GM18505 (cell line): Measurements from ENCODE around the gene WBP2NL.

Experiments used
- ATAC-seq: cut with Tn5 transposase; IDR thresholded peaks from one replicate; pipeline ENCODE4 v1.9.1; 2021; ENCODE audit not compliant: unreplicated experiment
- POLR2A ChIP-seq: IDR thresholded peaks from 4 replicates; pipeline ENCODE4 v1.6.1; 2011; ENCODE audit warnings: borderline replicate concordance; ENCODE audit not compliant: insufficient read depth, insufficient read length; ENCODE audit errors: extremely low read depth

WBP2NL gene

GRCh38 chr22:41992496-41992895 is 6.1 kb upstream of the WBP2NL start:
- no peak for TF ChIP-seq POLR2A
- no peak for ATAC-seq

GRCh38 chr22:41995211-41995610 is 3.4 kb upstream of the WBP2NL start:
- no peak for ATAC-seq

GRCh38 chr22:41996826-41997225 is 1.8 kb upstream of the WBP2NL start:
- no peak for ATAC-seq
- no peak for TF ChIP-seq POLR2A

More at GRCh38 chr22:41995211-41995610, 3.4 kb upstream of the WBP2NL start:
- TF ChIP-seq POLR2A: no peak

DNA sequence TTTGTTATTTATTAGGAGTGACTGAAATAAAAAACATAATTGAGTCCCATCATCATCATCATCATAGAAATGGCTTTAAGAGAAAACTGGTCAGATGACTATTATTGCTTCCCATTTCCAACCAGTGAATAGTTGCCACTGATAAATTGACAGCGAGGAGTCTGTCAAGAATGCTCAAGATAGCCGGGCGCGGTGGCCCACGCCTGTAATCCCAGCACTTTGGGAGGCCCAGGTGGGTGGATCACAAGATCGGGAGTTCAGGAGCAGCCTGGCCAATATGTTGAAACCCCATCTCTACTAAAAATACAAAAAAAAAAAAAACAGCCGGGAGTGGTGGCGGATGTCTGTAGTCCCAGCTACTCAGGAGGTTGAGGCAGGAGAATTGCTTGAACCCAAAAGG is 1.9 kb downstream of the WBP2NL start:
- no peak for TF ChIP-seq POLR2A
- no peak for ATAC-seq

- no peak for TF ChIP-seq POLR2A
- ATAC-seq: no peak
Observed at GRCh38 chr22:42001121-42001520, 2.5 kb downstream of the WBP2NL start.

DNA sequence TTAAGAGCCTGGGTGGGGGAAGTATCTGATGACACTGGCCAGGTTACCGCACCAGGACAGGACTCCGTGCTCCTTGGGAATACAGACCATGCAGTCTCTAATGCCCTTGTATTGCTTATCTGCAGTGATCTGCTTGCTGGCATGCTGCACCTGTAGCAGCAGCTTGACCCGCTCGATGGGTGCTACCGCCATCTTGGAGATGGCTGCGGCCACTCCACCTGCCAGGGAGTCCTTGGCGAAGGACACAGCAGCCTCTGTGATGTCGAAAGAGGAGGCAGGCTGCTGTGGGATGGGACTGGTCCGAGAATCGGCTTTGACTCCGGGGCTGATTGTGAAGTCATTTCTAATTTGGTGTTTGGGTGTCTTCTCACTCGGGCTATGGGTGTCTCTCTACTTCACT is 3.1 kb downstream of the WBP2NL start:
- ATAC-seq: no peak
- TF ChIP-seq POLR2A: no peak

DNA sequence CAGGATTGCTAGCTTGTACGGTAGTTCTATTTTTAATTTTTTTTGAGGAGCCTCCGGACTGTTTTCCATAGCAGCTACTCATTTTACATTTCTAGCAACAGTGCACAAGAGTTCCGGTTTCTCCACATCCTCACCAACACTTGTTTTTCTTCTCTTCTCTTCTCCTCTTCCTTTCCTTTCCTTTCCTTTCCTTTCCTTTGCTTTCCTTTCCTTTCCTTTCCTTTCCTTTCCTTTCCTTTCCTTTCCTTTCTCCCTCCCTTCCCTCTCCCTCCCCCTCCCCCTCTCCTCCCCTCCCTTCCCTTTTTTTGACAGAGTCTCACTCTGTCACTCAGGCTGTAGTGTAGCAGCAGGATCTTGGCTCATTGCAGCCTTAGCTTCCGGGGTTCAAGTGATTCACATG is 9.3 kb downstream of the WBP2NL start:
- no peak for TF ChIP-seq POLR2A
- no peak for ATAC-seq

DNA sequence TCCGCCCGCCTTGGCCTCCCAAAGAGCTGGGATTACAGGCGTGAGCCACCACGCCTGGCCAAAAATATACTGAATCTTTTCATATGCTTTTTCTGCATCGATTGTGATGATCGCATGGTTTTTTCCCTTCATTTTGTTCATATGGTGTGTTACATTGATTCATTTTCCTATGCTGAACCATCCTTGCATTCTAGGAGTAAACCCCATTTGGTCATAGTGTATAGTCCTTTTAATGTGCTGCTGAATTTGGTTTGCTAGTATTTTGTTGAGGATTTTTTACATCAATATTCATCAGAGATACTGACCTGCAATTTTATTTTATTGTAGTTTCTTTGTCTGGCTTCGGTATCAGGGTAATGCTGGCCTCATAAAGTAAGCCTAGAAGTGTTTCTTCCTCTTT is 12.2 kb downstream of the WBP2NL start:
- no peak for TF ChIP-seq POLR2A

GRCh38 chr22:42013385-42013784 is 14.8 kb downstream of the WBP2NL start:
- ATAC-seq: no peak
- TF ChIP-seq POLR2A: no peak

More for the DNA sequence above, 12.2 kb downstream of the WBP2NL start:
- no peak for ATAC-seq

DNA sequence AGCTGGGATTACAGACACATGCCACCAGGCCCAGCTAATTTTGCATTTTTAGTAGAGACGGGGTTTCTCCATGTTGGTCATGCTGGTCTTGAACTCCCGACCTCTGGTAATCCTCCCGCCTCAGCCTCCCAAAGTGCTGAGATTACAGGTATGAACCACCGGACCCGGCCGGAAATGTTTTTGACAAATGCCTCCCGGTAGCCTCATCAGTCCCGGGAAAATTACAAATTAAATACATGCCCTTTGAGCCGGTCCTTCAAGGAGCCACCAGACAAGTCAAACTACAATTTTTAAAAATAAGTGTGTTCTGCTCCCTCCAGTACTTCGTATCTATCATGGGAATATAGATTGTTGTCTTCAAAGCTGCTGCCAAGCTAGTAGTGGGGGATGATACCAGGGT is 17.5 kb downstream of the WBP2NL start:
- TF ChIP-seq POLR2A: no peak
- no peak for ATAC-seq

- TF ChIP-seq POLR2A: no peak
Observed at GRCh38 chr22:42018224-42018623, 19.6 kb downstream of the WBP2NL start.

DNA sequence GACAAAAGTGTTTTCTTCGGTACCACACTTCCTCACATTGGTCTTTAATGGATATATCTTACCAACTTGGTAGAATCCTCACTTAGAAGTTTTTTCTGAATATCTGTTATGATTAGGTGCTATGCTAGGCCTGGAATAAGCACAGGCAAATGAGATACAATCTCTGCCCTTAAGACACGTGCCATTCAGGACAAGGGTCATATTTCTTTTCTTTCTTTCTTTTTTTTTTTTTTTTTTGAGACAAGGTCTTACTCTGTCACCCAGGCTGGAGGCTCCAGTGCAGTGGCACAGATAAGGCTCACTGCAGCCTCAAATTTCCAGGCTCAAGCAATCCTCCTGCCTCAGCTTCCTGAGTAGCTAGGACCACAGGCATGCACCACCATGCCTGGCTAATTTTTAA is 23.0 kb downstream of the WBP2NL start:
- TF ChIP-seq POLR2A: no peak
- ATAC-seq: no peak

More at GRCh38 chr22:42018224-42018623, 19.6 kb downstream of the WBP2NL start:
- ATAC-seq: no peak

GRCh38 chr22:42022162-42022847 is 23.7 kb downstream of the WBP2NL start:
- ATAC-seq: no peak
- TF ChIP-seq POLR2A: no peak

DNA sequence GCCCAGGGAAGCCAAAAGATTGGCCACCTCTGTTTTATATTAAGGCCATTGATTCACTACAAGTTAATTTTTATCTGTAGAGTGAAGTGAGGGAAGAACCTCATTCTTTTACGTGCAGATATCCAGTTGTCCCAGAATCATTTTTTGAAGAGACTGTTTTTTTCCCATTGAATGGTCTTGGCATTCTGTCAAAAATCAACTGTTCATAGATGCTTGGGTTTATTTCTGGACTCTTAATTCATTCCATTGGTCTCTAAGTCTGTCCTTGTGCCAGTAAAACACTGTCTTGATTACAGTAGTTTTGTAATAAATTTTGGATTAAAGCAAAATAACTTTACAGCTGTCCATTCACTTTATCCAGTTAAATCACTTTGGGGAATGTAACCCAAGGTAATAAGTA is 26.8 kb downstream of the WBP2NL start:
- ATAC-seq: no peak

DNA sequence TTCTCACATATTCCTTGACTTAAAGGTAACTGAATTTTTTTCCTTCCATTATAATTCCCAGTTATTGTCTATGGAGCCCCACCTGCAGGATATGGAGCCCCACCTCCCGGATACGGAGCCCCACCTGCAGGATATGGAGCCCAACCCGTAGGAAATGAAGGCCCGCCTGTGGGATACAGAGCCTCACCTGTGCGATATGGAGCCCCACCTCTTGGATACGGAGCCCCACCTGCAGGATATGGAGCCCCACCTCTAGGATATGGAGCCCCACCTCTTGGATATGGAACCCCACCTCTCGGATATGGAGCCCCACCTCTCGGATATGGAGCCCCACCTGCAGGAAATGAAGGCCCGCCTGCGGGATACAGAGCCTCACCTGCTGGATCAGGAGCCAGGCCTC is 28.1 kb downstream of the WBP2NL start:
- TF ChIP-seq POLR2A: no peak
- ATAC-seq: no peak

More for the DNA sequence above, 26.8 kb downstream of the WBP2NL start:
- no peak for TF ChIP-seq POLR2A

- ATAC-seq: no peak
- no peak for TF ChIP-seq POLR2A
Observed at GRCh38 chr22:42033263-42034181, 34.9 kb downstream of the WBP2NL start.
